ENCODE measurements around the gene TARS2. TPM values are rescaled to one million over a fixed set of nuclear protein-coding genes. Genes with fewer than 3 reads are reported as not detected.

Gene TARS2
- total RNA-seq, 6 experiments from 2014 or later = 17.1 to 21.5 (median 19.4) TPM

GRCh38 chr1:150476754-150477153, 10.5 kb upstream of the TARS2 start:
- peaks cover 47% of the 10 kb centered on the region for H3K4me1 Mint-ChIP-seq (ENCODE audit: low read depth)
- TF ChIP-seq, protein P1, sequence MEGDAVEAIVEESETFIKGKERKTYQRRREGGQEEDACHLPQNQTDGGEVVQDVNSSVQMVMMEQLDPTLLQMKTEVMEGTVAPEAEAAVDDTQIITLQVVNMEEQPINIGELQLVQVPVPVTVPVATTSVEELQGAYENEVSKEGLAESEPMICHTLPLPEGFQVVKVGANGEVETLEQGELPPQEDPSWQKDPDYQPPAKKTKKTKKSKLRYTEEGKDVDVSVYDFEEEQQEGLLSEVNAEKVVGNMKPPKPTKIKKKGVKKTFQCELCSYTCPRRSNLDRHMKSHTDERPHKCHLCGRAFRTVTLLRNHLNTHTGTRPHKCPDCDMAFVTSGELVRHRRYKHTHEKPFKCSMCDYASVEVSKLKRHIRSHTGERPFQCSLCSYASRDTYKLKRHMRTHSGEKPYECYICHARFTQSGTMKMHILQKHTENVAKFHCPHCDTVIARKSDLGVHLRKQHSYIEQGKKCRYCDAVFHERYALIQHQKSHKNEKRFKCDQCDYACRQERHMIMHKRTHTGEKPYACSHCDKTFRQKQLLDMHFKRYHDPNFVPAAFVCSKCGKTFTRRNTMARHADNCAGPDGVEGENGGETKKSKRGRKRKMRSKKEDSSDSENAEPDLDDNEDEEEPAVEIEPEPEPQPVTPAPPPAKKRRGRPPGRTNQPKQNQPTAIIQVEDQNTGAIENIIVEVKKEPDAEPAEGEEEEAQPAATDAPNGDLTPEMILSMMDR (IDR thresholded peaks at IDR 0.05) = no peak
- H3K9me3 Mint-ChIP-seq = no peaks in the 10 kb centered on the region
- H3K27me3 Mint-ChIP-seq (ENCODE audit: insufficient read depth) = peaks cover 2% of the 10 kb centered on the region; the same call in 1 of the 2 replicates
- peaks cover 7% of the 10 kb centered on the region for H3K36me3 Mint-ChIP-seq (ENCODE audit: low read depth)
- no peak for DNase-seq
- peak overlapping the region; percentile 85 for H3K27ac Mint-ChIP-seq
- H3K4me3 Mint-ChIP-seq = peak overlapping the region; percentile 14; the same call in 1 of the 2 replicates

GRCh38 chr1:150477320-150477719, 9.9 kb upstream of the TARS2 start:
- H3K36me3 Mint-ChIP-seq (ENCODE audit: low read depth) = peaks cover 1% of the 10 kb centered on the region; the same call in 1 of the 2 replicates
- peak overlapping the region; percentile 85 for H3K27ac Mint-ChIP-seq
- TF ChIP-seq, protein P1 (IDR thresholded peaks at IDR 0.05) = no peak
- H3K4me3 Mint-ChIP-seq = peak overlapping the region; percentile 25
- peaks cover 2% of the 10 kb centered on the region; the same call in 1 of the 2 replicates for H3K27me3 Mint-ChIP-seq (ENCODE audit: insufficient read depth)
- no peaks in the 10 kb centered on the region for H3K9me3 Mint-ChIP-seq
- DNase-seq = no peak
- H3K4me1 Mint-ChIP-seq (ENCODE audit: low read depth) = peaks cover 47% of the 10 kb centered on the region

DNA sequence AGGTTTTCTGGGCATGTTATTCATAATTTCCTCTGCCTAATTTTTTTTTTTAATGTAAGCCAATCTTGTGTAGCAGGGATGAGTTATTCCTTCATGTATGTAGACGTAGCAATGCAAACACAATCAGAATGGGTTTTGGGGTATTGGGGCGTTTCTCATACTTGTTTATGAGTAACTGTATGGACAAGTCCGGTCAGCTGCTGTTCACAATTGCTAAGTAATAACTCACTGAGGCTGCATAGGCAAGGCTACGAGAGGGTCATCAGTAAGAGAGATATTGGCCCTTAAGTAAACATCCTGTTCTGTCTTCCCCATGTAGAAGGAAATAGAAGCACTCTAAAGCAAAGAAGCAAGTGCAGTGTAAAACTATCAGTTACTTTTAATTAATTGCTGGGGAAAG, 9.5 kb upstream of the TARS2 start:
- Mint-ChIP-seq H3K36me3 (ENCODE audit: low read depth) (no peaks in the 10 kb centered on the region), H3K27ac (peak overlapping the region; percentile 85), H3K4me3 (peak overlapping the region; percentile 25), H3K9me3 (no peaks in the 10 kb centered on the region), H3K27me3 (ENCODE audit: insufficient read depth) (peaks cover 2% of the 10 kb centered on the region; the same call in 1 of the 2 replicates), H3K4me1 (ENCODE audit: low read depth) (peaks cover 47% of the 10 kb centered on the region)
- TF ChIP-seq, protein P1 (IDR thresholded peaks at IDR 0.05) = no peak
- DNase-seq = peak; percentile 86

DNA sequence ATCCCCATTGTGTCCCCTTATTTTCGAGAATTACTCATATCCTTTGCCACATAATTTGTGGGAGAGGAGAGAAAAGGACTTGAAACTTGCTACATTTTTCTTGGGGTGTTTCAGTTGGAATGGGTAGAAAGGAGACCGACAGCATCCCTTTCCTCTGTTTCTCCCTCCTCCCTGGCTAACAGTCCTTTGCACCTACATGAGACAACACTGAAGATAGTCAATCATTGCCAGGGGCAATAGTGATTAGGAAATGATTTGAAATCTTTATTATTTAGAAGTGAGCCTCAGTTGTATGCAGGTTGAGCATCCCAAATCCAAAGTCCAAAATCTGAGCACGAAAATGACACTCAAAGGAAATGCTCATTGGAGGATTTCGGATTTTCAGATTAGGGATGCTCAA, 7.8 kb upstream of the TARS2 start:
- Mint-ChIP-seq H3K4me3 (no peak overlapping the region), H3K4me1 (ENCODE audit: low read depth) (peaks cover 56% of the 10 kb centered on the region), H3K27me3 (ENCODE audit: insufficient read depth) (peaks cover 2% of the 10 kb centered on the region; the same call in 1 of the 2 replicates), H3K9me3 (no peaks in the 10 kb centered on the region), H3K36me3 (ENCODE audit: low read depth) (no peaks in the 10 kb centered on the region), H3K27ac (no peak overlapping the region)
- TF ChIP-seq, protein P1 (IDR thresholded peaks at IDR 0.05) = no peak
- no peak for DNase-seq

DNA sequence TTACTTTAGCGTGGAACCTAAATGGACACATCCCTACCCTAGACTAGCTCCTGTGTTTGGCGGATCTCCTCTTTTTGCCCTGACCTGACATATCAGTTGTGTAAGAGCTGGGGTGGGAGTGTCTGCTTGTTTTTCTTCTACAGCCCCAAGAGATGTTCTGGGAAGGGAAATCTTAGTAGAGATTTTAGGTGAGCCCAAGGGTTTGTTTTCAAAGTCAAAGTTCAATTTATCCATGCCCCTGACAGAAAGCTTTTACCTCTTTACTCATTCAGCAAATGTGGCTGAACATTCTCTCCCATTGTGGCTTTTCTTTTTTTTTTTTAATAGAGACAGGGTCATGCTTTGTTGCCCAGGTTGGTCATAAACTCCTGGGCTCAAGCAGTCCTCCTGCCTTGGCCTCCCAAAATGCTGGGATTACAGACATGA, 7.3 kb upstream of the TARS2 start:
- Mint-ChIP-seq H3K27ac (no peak overlapping the region), H3K27me3 (ENCODE audit: insufficient read depth) (peaks cover 2% of the 10 kb centered on the region; the same call in 1 of the 2 replicates), H3K9me3 (no peaks in the 10 kb centered on the region), H3K4me1 (ENCODE audit: low read depth) (peaks cover 61% of the 10 kb centered on the region), H3K36me3 (ENCODE audit: low read depth) (no peaks in the 10 kb centered on the region), H3K4me3 (no peak overlapping the region)
- no peak for DNase-seq
- TF ChIP-seq, protein P1 (IDR thresholded peaks at IDR 0.05) = no peak
